Measurements from ENCODE around the gene MARS1. TPM values are rescaled to one million over a fixed set of nuclear protein-coding genes. Genes with fewer than 3 reads are reported as not detected.

The MARS1 gene
- total RNA-seq, 1 donor from 2014 or later: 179 TPM

GRCh38 chr12:57470970-57471656 lies 16.8 kb upstream of the MARS1 start:
- no peak for DNase-seq (ENCODE audit: low read depth, low spot score)

- no peak for DNase-seq (ENCODE audit: low read depth, low spot score)
These were observed 16.2 kb upstream of the MARS1 start for GRCh38 chr12:57471661-57472060.

DNA sequence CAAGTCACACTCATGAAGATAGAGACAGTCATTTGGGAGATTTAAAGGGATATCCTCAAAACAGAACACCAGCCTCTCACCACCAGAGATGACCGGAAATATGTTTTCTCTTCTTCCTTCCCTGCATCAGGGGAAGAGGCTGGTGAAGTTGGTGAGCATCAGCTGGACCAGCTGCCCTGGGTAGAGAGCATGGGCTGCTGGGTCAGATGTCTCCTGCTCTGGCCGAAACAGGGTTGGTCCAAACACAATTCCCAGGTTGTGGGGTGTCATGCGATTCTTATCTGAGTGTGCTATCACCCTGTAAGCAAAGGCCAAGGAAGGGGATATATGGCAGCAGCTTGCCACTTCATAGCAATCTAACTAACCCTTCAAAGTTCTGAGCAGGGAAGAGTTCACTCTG lies 15.5 kb upstream of the MARS1 start:
- DNase-seq (ENCODE audit: low read depth, low spot score): no peak

DNA sequence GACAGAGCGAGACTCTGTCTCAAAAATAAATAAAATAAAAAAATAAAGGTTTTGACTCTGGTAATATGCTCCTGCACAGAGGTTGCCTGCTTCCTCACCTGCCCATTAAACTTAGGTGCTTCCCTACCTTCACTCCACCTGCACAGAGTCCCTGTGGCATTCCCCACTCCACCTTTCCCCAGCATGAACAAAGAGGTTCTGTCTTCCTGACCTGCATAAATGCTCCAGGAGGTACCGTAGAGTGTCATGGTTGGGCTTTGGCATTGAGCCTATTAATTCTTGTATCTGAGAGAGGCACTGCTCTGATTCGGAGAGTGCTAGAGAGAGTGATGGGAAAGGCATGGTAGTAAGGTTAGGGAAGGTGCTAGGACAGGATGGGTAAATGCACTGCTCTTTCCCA lies 14.5 kb upstream of the MARS1 start:
- no peak for DNase-seq (ENCODE audit: low read depth, low spot score)

- no peak for DNase-seq (ENCODE audit: low read depth, low spot score)
These were observed 14.0 kb upstream of the MARS1 start for GRCh38 chr12:57473886-57474285.

- DNase-seq (ENCODE audit: low read depth, low spot score): no peak
These were observed 13.4 kb upstream of the MARS1 start for GRCh38 chr12:57474430-57474829.

DNA sequence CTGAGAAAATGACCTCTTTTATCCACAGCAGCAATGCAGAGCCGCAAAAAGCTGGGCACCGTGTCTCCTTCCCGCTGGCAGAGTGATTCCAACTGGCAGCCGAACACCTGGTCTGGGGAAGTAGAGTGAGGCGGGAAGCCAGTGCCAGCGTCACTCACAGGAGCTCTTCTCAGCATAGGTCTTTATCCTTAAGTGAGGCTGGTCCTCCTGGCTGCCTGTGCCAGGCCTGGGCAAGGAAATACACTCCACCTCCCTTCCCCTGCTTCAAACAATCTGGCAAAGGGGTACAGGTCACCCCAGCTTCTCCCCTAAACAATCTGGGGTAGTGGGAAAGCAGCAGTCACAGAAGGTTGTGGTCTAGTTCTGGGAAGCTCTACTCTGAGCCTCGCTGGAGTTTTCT lies 13.0 kb upstream of the MARS1 start:
- no peak for DNase-seq (ENCODE audit: low read depth, low spot score)

GRCh38 chr12:57475271-57476161 lies 12.4 kb upstream of the MARS1 start:
- no peak for DNase-seq (ENCODE audit: low read depth, low spot score)

DNA sequence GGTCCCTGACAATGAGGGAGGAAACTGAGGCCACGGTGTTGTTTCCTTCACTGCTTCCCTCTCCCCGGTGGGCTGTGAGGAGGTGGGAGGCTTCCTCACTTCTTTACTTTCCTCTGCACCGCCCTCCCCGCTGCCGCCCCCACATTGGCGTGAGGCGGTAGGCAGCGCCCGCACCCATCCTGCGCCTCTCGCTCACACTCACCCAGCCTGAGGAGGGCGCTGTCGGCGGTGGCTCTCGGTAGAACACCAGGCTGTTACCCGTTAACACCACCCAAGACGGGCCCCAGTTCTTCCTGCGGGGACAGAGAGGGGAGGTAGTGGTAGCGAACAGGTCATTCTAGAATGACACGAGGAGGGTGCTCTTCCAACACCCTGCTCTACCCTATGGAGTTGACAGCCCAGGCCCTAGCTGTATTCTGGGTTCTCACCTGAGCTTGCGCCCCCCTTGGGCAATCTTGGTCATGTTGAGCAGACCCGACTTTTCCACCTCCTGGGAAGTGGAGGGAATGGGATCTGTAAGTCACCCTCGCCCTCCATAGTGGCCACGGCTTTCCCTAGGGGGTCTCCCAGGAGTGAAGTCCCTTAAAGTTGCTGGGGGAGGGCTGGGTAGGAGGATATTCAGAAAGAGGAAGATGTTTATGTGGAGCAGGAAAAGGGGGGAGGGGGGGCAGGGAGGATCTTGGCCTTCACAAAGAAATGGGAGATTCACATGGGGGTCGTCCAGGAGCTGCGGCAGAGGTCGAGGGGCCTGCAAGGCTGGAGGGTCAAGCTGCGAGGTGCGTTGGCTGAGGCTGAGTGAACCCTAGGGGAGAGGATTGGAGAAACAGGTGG lies 11.5 kb upstream of the MARS1 start:
- DNase-seq (ENCODE audit: low read depth, low spot score): no peak

- DNase-seq (ENCODE audit: low read depth, low spot score): no peak
These were observed 10.7 kb upstream of the MARS1 start for GRCh38 chr12:57476993-57477709.

DNA sequence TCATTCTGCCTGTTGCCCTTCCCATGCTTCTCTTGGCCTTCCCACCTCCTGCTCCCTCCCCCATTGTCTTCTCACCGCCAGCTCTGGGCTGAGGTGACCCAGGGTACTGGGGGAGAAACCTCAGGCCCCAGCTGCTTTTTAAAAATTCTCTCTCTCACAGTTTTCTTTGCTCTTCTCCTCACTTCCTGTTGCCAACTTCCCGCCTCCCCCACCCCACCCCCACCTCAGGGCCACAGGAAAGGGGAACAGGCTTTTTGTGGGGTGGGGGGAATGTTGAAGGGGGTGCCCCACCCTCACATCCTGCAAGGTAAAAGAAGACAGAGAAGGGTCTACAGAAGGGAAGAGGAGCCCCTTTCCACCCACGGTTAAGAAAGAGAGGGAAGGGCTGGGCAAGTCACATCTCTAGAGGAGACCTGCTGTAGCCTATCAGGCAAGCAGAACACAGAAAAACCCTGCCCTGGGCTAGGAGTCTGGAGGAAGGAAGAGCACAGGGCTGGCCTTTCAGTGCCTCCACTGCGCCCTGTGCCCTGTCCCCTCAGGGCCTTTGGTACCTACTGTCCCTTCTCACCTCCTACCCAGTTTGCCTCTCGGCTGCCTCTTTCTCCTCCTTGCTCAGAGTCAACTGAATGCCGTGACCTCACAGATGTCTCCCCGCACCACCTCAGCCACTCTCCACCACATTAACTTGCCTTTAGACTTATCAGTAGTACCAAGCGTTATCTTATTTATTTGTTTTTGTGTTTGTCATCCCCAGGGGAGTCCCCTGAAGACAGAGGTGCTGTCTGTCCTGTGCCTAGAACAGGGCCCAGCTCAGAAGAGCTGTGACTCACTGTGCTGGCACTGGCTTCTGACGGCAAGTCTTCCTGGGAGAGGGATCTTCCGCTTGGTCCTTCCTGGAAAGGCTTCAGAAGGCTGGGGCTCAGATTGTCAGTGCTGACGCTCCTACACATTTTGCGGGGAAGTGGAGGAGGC lies 9.9 kb upstream of the MARS1 start:
- no peak for DNase-seq (ENCODE audit: low read depth, low spot score)

DNA sequence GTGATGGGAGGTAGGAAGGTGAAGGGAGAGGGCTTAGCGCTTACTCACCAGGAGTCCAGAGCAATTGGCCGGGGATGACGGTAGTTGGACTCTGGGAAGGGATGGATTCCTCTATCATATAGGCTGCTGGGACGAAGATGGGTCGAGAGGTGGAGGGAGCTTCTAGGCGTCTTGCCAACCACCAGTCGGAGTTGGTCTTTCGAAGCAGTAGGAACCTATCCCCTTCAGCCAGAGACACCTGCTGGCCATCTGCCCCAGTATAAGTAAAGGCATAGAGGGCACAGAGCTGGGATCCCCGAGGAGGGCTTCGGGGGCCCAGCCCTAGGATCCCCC lies 8.9 kb upstream of the MARS1 start:
- no peak for DNase-seq (ENCODE audit: low read depth, low spot score)

DNA sequence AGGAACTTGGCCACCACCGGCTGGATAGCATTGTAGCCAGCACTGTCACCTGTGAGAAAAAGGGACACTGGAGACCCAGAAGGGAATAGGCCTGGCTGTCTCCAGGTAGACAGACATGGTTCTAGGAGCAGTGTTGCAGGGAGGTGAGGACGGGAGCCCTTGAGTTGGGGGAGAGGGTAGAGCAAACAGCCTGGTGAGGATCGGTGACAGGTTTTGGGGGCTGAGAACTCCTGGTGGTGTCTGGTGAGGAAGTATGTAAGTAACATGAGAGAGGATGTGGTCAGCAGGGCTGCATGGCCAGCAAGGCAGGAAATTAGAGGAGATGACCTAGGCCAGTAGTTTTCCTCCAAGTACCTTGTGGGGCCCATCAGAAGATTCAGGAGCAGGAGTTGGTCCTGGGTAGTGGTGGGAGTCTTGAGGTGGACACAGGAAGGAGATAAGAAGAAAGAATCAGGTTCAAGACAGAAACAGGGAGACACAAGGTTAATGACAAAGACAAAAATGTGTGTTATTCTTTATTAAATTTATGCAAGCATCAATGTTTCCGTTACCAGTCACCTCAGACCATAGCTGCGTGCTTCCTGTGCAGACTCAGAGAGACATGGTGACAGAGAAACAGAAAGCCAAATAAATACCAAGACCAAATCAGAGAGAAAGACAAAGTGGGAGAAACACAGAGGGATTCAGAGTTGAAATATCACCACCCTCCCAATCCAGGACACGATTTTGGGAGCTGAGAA lies 8.3 kb upstream of the MARS1 start, which contains the start of gene ARHGAP9:
TSS of gene ARHGAP9 (minus strand) at position 491 of the 740 bp plus-strand sequence. CDS start at position 31, 460 bp downstream.
- DNase-seq (ENCODE audit: low read depth, low spot score): no peak

DNA sequence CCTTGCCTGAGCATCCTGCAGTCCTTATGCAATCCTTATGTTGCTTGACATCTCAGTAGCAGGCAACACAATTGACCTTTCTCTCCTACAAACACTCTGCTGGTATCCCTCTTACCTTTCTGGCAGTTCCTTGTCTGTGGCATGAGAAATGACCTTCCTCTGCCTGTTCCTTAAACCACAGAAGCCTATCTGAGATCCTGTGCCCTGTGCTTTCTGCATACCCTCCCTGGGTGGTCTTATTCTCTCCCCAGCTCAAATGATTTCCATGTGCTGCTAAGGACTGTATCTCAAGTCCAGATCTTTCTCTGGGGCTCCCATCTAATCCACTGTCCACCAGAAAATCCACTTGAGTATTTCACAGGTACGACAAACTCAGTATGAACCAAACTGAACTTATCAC lies 6.2 kb upstream of the MARS1 start:
- no peak for DNase-seq (ENCODE audit: low read depth, low spot score)

DNA sequence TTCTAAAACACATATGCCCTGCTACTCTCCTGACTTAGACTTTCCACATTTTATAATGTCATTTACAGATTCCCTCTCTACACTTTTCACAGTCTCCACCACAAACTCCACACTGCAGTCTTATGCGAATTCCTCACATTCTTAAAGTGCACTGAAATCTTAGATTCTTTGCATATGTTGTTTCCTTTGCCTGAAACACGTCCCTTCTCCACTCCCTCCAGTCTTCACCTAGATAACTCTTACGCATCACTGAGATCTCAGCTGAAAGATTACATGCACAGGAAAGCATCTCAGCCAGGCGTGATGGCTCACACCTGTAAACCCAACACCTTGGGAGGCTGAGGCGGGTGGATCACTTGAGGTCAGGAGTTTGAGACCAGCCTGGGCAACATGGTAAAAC lies 4.4 kb upstream of the MARS1 start:
- DNase-seq (ENCODE audit: low read depth, low spot score): no peak

GRCh38 chr12:57485695-57486094 lies 2.2 kb upstream of the MARS1 start:
- DNase-seq (ENCODE audit: low read depth, low spot score): no peak

- no peak for DNase-seq (ENCODE audit: low read depth, low spot score)
These were observed 742 bp upstream of the MARS1 start for GRCh38 chr12:57487055-57487596.

- DNase-seq (ENCODE audit: low read depth, low spot score): no peak
These were observed 711 bp downstream of the MARS1 start for GRCh38 chr12:57488402-57489156.
